HCT116 (cell line): ENCODE measurements around the gene PRSS1. TPM values are rescaled to one million over a fixed set of nuclear protein-coding genes. Genes with fewer than 3 reads are reported as not detected.

Experiments used
- ATAC-seq: fragments of 200-7000 bp; cut with Tn5 transposase; 2 replicates; pipeline ENCODE4 v1.9.1; 2020; ENCODE audit warnings: mild to moderate bottlenecking, moderate library complexity
- BruUV-seq: library from RNA; stranded (reverse); fragments of 400-500 nt; replicated peaks from 2 replicates; lab custom pipeline; 2021; lab: Mats Ljungman, UMichigan
- CTCF ChIA-PET: fragments of 300-600 bp; sonication (Branson Sonifier 250); formaldehyde crosslinking; loops from one replicate; lab custom pipeline; 2021; ENCODE audit warnings: antibody characterized with exemption; lab: Charles Lee
- POLR2A ChIA-PET: fragments of 300-600, 350-600 bp; sonication (Branson Sonifier 250); formaldehyde crosslinking; loops from one replicate; lab custom pipeline; 2021; ENCODE audit warnings: antibody characterized with exemption; lab: Charles Lee
- RAD21 ChIA-PET, 2 experiments: fragments of 300-600 bp; sonication (Branson Sonifier 250); formaldehyde crosslinking; loops; one replicate each; lab custom pipeline; 2023; ENCODE audit warnings: low total read pairs in 2 of 2; ENCODE audit not compliant: uncharacterized antibody in 2 of 2, unreplicated experiment in 2 of 2, low non-redundant PET in 1 of 2; lab: Charles Lee
- DNase-seq: peaks from one replicate; pipeline ENCODE4 v3.0.0-alpha.2; 2010; ENCODE audit warnings: low read depth, low spot score
- H2AFZ ChIP-seq: fragments of 200-600 bp; shearing (Covaris generic), sonication (generic); 2 replicates; pipeline ENCODE4 v1.6.1; 2017; ENCODE audit warnings: low read depth, mixed run types, mixed read lengths, antibody characterized with exemption, low read length; ENCODE audit not compliant: poor library complexity, severe bottlenecking
- H3K27ac ChIP-seq: 2 replicates; pipeline ENCODE4 v1.5.1; 2012; ENCODE audit warnings: low read depth, low read length
- H3K27me3 ChIP-seq: fragments of 200-600 bp; sonication (generic); 2 replicates; pipeline ENCODE4 v1.6.1; 2016; ENCODE audit warnings: mixed run types, low read length, mixed read lengths; ENCODE audit not compliant: insufficient read depth
- H3K36me3 ChIP-seq, 2 experiments: fragments of 200-500 bp in 1 of 2; fragments of 200-600 bp in 1 of 2; sonication (Bioruptor generic) in 1 of 2; sonication (generic) in 1 of 2; 2 replicates each; pipeline versions ENCODE4 v1.5.1 to v1.6.1; 2014 to 2016; ENCODE audit warnings: low read length in 2 of 2, inconsistent platforms in 1 of 2, mixed read lengths in 1 of 2, mixed run types in 1 of 2; ENCODE audit not compliant: insufficient read depth in 2 of 2, control insufficient read depth in 1 of 2
- H3K4me1 ChIP-seq, 2 experiments: fragments of 200-600 bp in 1 of 2; sonication (generic) in 1 of 2; 2 replicates each; pipeline versions ENCODE4 v1.5.1 to v1.6.1; 2012 to 2017; ENCODE audit warnings: low read length in 2 of 2, inconsistent platforms in 1 of 2, mild to moderate bottlenecking in 1 of 2, mixed read lengths in 1 of 2, mixed run types in 1 of 2, moderate library complexity in 1 of 2; ENCODE audit not compliant: insufficient read depth in 2 of 2, control insufficient read depth in 1 of 2
- H3K4me2 ChIP-seq: fragments of 200-600 bp; sonication (generic); 2 replicates; pipeline ENCODE4 v1.6.1; 2017; ENCODE audit warnings: mixed run types, low read length, mixed read lengths
- H3K4me3 ChIP-seq, 2 experiments: fragments of 200-600 bp in 1 of 2; sonication (generic) in 1 of 2; replicated peaks in 1 of 2; 2 replicates each; pipeline ENCODE4 v1.5.1; 2011 to 2016; ENCODE audit warnings: low read length in 2 of 2, control low read depth in 1 of 2, low read depth in 1 of 2, mild to moderate bottlenecking in 1 of 2, mixed read lengths in 1 of 2, mixed run types in 1 of 2
- H3K79me2 ChIP-seq: fragments of 200-600 bp; sonication (generic); 2 replicates; pipeline ENCODE4 v1.6.1; 2017; ENCODE audit warnings: mild to moderate bottlenecking, mixed run types, low read length, moderate library complexity, mixed read lengths; ENCODE audit not compliant: insufficient read depth
- H3K9ac ChIP-seq: fragments of 200-600 bp; sonication (generic); 2 replicates; pipeline ENCODE4 v1.6.1; 2016; ENCODE audit warnings: low read length, mixed read lengths
- H3K9me2 ChIP-seq: fragments of 200-600 bp; sonication (generic), shearing (Covaris generic); 2 replicates; pipeline ENCODE4 v1.6.1; 2017; ENCODE audit warnings: mixed run types, mild to moderate bottlenecking, moderate library complexity; ENCODE audit not compliant: insufficient read depth
- H3K9me3 ChIP-seq, 2 experiments: fragments of 200-500 bp in 1 of 2; fragments of 200-600 bp in 1 of 2; sonication (Bioruptor generic) in 1 of 2; sonication (generic) in 1 of 2; 2 replicates each; pipeline ENCODE4 v1.6.1; 2014 to 2017; ENCODE audit warnings: low read length in 2 of 2, mixed read lengths in 2 of 2, inconsistent platforms in 1 of 2, low read depth in 1 of 2, mild to moderate bottlenecking in 1 of 2, mixed run types in 1 of 2, moderate library complexity in 1 of 2; ENCODE audit not compliant: control insufficient read depth in 1 of 2, insufficient read depth in 1 of 2
- H4K20me1 ChIP-seq: fragments of 200-600 bp; sonication (generic), shearing (Covaris generic); 2 replicates; pipeline ENCODE4 v1.6.1; 2017; ENCODE audit warnings: mixed run types, mild to moderate bottlenecking, moderate library complexity; ENCODE audit not compliant: insufficient read depth
- CBX3 ChIP-seq: IDR thresholded peaks from 2 replicates; pipeline ENCODE4 v1.6.1; 2012; ENCODE audit warnings: low read depth
- EGR1 ChIP-seq: IDR thresholded peaks from 2 replicates; pipeline ENCODE4 v1.6.1; 2012; ENCODE audit warnings: low read depth
- ELF1 ChIP-seq: IDR thresholded peaks from 2 replicates; pipeline ENCODE4 v1.6.1; 2012; ENCODE audit warnings: low read depth, borderline replicate concordance
- EZH2phosphoT487 ChIP-seq: fragments of 200-600 bp; IDR thresholded peaks from 2 replicates; pipeline ENCODE4 v1.6.1; 2018; ENCODE audit warnings: antibody characterized with exemption, borderline replicate concordance
- FOSL1 ChIP-seq: IDR thresholded peaks from 2 replicates; pipeline ENCODE4 v1.6.1; 2012; ENCODE audit warnings: low read depth
- JUND ChIP-seq: IDR thresholded peaks from 2 replicates; pipeline ENCODE4 v1.6.1; 2012
- POLR2A ChIP-seq: IDR thresholded peaks from 2 replicates; pipeline ENCODE4 v1.7.0; 2011; ENCODE audit warnings: borderline replicate concordance; ENCODE audit not compliant: insufficient read depth, insufficient read length; ENCODE audit errors: extremely low read depth
- SIN3A ChIP-seq: IDR thresholded peaks from 2 replicates; pipeline ENCODE4 v1.6.1; 2012; ENCODE audit warnings: low read depth
- YY1 ChIP-seq: IDR thresholded peaks from 2 replicates; pipeline ENCODE4 v1.6.1; 2011; ENCODE audit warnings: low read length, low read depth, moderate library complexity, mild to moderate bottlenecking; ENCODE audit not compliant: insufficient replicate concordance; ENCODE audit errors: extremely low read depth
- intact Hi-C: fragments of 100-400 bp; cut with micrococcal nuclease; formaldehyde crosslinking; loops from 2 replicates; pipeline ENCODE4 v1.10.0; 2022
- total RNA-seq: library from RNA; stranded (reverse); gene quantifications from one replicate; pipeline ENCODE4 v1.2.1, GENCODE V29; 2021; ENCODE audit not compliant: unreplicated experiment
- TF ChIP-seq, protein P1 (sequence below): IDR thresholded peaks from 2 replicates; pipeline ENCODE4 v1.6.1; 2012; ENCODE audit warnings: low read depth
- TF ChIP-seq, protein P2 (sequence below): IDR thresholded peaks from 2 replicates; pipeline ENCODE4 v1.6.1; 2012
- TF ChIP-seq, protein P3 (sequence below), 3 experiments: fragments of 200-600 bp in 1 of 3; sonication (generic) in 1 of 3; IDR thresholded peaks in 2 of 3; conservative IDR thresholded peaks in 1 of 3; 2 replicates each; pipeline ENCODE4 v1.5.1; 2012 to 2017; ENCODE audit warnings: low read depth in 2 of 3, low read length in 2 of 3, antibody characterized with exemption in 1 of 3, borderline replicate concordance in 1 of 3, control low read depth in 1 of 3, mild to moderate bottlenecking in 1 of 3, mixed read lengths in 1 of 3, mixed run types in 1 of 3, moderate library complexity in 1 of 3; ENCODE audit not compliant: insufficient read depth in 1 of 3

PRSS1 gene
- total RNA-seq, 1 experiment from 2014 or later, result 14.6 TPM

DNA sequence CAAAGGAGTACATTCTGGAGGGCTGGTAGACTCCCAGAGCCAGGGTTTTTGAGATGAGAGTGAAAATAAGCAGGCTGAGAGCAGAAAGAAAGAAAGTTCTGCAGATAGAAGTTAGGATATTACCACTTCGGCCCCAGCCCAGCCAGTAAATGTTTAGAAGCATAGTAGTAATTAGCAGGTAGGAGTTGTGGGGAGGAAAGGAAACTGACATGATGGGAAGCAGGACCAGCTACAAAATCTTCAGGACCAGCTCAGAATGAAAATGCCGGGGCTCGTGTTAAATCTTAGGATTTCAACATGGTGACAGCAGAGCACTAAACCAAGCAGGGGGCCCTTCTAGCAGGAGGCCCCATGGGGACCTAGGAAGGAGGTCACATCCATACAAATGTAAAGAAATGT lies 50.2 kb downstream of the PRSS1 start:
- H3K79me2 ChIP-seq, result no peaks in the 10 kb centered on the region
- ATAC-seq, result no peak
- no peak for DNase-seq
- H2AFZ ChIP-seq, result no peak overlapping the region
- intact Hi-C loops, result no loop called here
- no peak overlapping the region for H3K27ac ChIP-seq
- H3K27me3 ChIP-seq, result no peaks in the 10 kb centered on the region
- POLR2A ChIA-PET, result no interaction called here
- H3K9me3 ChIP-seq, result no peaks in the 10 kb centered on the region
- no peak overlapping the region for H3K4me3 ChIP-seq
- BruUV-seq, result no TSS peak
- TF ChIP-seq CBX3 (no peak), EGR1 (no peak), ELF1 (no peak), POLR2A (no peak), EZH2phosphoT487 (no peak), FOSL1 (no peak), JUND (no peak), SIN3A (no peak), YY1 (no peak)
- TF ChIP-seq, protein P1, sequence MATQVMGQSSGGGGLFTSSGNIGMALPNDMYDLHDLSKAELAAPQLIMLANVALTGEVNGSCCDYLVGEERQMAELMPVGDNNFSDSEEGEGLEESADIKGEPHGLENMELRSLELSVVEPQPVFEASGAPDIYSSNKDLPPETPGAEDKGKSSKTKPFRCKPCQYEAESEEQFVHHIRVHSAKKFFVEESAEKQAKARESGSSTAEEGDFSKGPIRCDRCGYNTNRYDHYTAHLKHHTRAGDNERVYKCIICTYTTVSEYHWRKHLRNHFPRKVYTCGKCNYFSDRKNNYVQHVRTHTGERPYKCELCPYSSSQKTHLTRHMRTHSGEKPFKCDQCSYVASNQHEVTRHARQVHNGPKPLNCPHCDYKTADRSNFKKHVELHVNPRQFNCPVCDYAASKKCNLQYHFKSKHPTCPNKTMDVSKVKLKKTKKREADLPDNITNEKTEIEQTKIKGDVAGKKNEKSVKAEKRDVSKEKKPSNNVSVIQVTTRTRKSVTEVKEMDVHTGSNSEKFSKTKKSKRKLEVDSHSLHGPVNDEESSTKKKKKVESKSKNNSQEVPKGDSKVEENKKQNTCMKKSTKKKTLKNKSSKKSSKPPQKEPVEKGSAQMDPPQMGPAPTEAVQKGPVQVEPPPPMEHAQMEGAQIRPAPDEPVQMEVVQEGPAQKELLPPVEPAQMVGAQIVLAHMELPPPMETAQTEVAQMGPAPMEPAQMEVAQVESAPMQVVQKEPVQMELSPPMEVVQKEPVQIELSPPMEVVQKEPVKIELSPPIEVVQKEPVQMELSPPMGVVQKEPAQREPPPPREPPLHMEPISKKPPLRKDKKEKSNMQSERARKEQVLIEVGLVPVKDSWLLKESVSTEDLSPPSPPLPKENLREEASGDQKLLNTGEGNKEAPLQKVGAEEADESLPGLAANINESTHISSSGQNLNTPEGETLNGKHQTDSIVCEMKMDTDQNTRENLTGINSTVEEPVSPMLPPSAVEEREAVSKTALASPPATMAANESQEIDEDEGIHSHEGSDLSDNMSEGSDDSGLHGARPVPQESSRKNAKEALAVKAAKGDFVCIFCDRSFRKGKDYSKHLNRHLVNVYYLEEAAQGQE, result no peak
- TF ChIP-seq, protein P2, sequence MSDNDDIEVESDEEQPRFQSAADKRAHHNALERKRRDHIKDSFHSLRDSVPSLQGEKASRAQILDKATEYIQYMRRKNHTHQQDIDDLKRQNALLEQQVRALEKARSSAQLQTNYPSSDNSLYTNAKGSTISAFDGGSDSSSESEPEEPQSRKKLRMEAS, result no peak
- TF ChIP-seq, protein P3, sequence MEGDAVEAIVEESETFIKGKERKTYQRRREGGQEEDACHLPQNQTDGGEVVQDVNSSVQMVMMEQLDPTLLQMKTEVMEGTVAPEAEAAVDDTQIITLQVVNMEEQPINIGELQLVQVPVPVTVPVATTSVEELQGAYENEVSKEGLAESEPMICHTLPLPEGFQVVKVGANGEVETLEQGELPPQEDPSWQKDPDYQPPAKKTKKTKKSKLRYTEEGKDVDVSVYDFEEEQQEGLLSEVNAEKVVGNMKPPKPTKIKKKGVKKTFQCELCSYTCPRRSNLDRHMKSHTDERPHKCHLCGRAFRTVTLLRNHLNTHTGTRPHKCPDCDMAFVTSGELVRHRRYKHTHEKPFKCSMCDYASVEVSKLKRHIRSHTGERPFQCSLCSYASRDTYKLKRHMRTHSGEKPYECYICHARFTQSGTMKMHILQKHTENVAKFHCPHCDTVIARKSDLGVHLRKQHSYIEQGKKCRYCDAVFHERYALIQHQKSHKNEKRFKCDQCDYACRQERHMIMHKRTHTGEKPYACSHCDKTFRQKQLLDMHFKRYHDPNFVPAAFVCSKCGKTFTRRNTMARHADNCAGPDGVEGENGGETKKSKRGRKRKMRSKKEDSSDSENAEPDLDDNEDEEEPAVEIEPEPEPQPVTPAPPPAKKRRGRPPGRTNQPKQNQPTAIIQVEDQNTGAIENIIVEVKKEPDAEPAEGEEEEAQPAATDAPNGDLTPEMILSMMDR (IDR thresholded peaks at IDR 0.05 in 2 of 3, conservative IDR thresholded peaks at IDR 0.05 in 1 of 3; ENCODE audit: borderline replicate concordance in 1 of 3, insufficient read depth in 1 of 3, low read depth in 2 of 3, low read length in 2 of 3), result no peak
- TF ChIP-seq, all 23 proteins: peak for 0
- Histone ChIP-seq H4K20me1 (no peaks in the 10 kb centered on the region), H3K36me3 (no peaks in the 10 kb centered on the region), H3K4me1 (no peaks in the 10 kb centered on the region), H3K9ac (no peak overlapping the region), H3K9me2 (no peaks in the 10 kb centered on the region), H3K4me2 (no peak overlapping the region)
- ChIA-PET RAD21 (no interaction called here), CTCF (no interaction called here)
